Hypothalamus (tissue), 51 donors: ENCODE results near the gene NRAS.
"Not testable (repeated sequence)": the region's sequence is repeated elsewhere in the genome, so short reads cannot be mapped to it uniquely, and the experiment has no call there.

Experiments used
- DNase-seq, 51 donors: peaks; one replicate each; lab custom pipeline; 2025; lab: John Stamatoyannopoulos, UW

NRAS gene

GRCh38 chr1:114716304-114717170, at the start of gene NRAS:
Gene NRAS (minus strand): TSS chr1:114716771. CDS start chr1:114716160, 611 bp downstream.
- peak; percentile 22 to 94 (median 86) for DNase-seq

DNA sequence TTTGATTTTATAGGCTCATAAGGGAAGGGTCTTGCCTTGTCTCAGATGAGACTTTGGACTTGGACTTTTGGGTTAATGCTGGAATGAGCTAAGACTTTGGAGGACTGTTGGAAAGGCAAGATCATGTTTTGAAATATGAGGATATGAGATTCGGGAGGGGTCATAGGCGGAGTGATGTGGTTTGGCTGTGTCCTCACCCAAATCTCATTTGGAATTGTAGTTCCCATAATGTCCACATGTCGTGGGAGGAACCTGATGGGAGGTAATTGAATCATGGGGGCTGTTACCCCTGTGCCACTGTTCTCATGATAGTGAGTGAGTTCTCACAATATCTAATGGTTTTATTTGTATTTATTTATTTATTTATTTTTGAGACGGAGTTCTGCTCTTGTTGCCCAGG, 48.1 kb upstream of the NRAS start:
- DNase-seq: no peak

- peak in 1 of 51 donors; percentile 45 for DNase-seq
These were observed 41.8 kb upstream of the NRAS start for GRCh38 chr1:114758256-114758832.

- DNase-seq: peak; percentile 74 to 97 (median 91)
These were observed 41.1 kb upstream of the NRAS start, which contains the start of gene CSDE1 for GRCh38 chr1:114757455-114758255. Gene CSDE1 (minus strand): TSS chr1:114757984. CDS start chr1:114739890, 18,094 bp downstream.

DNA sequence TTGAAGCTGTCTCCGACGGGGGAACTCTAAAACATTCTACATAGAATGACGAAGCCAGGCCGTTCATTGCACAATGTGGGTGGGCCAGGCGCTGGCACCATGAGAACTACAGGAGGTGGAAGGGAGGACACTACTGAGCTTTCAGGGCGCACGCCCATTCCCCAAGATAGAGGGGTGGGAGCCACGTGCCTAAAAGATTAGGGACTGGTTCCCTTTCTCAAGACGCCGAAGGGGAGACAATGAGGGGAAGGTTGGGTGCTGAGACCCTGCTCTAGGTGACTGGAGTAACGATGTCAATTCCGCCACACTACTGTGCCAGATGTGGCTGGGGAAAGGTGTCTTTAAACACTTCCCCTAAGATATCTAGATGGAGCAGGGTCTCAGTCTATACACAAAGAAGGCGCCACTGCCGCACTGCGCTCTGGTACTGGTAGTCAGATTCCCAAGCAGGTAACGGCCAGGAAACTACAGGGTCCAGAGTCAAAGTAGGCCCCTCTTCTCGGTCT, 40.4 kb upstream of the NRAS start:
- DNase-seq: no peak

DNA sequence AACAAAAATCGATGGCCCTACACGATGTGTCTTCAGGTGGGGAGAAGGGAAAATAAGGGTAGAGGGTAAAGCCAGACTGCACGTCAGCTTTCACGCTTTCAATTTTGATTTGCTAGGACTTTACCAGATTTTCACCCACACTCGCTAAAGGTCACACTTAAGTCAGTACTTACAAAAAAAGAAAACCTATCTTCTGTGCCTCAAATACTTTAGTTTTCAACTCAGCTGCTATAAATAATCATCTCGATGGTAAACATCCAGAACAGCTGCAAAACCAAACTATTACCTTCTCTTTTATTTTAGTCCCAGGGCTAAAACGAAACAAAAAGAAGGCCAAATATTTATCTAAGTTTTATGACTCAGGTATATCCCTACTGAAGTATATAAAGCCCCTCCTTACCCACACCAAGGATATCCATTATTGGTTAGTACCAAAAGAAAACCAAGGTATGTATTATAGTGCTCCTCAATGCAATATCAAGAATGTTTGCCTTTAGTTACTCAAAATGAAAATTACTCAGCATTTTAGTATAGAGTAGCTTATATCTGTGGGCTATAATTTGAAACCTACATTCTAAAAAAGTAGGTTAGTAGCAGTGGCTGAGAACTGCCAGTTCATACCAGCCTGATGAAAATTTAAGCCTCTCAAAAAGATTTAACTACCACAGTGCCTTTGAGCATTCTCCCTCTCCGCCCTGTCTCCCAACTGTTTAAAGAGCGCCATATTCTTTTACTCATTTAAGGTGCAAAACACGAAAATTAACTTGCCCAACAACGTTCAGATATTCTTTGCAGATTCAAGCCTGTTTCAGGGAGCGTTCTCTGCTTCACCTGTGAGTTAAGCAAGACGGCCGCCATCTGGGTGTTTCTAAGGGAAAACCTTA, 39.7 kb upstream of the NRAS start:
- DNase-seq: no peak

GRCh38 chr1:114755006-114755931, 38.7 kb upstream of the NRAS start:
- DNase-seq: no peak

DNA sequence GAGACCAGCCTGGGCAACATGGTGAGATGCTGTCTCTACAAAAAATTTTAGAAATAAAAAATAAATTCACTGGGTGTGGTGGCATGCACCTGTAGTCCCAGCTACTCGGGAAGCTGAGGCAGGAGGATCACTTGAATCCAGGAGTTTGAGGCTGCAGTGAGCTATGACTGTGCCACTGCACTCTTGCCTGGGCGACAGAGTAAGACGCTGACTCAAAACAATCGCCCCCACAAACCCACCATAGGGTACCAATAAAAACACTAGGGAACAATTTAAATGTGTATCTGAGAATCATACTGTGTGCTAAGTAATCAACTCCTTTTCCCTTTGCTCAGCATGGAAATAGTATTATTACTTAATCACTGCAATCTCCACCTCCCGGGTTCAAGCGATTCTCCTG, 37.1 kb upstream of the NRAS start:
- not testable (repeated sequence) for DNase-seq

DNA sequence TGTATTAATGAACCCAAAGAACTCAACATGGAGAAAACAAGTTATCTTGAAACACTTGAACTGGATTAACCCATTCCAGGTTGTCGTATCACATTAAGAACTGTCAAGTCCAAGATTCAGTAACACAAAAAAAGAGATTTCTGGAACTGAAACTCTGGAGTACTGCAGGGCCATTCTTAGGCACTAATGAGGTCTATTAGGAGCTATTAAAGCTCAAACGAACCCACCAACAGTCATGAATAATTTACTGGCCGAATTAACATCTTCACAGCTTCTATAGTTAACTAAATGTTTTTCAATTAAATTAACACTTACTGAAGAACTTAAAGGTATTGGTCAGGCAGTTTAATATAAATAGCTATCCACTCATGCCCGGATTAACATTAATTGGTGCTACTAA, 36.6 kb upstream of the NRAS start:
- no peak for DNase-seq

DNA sequence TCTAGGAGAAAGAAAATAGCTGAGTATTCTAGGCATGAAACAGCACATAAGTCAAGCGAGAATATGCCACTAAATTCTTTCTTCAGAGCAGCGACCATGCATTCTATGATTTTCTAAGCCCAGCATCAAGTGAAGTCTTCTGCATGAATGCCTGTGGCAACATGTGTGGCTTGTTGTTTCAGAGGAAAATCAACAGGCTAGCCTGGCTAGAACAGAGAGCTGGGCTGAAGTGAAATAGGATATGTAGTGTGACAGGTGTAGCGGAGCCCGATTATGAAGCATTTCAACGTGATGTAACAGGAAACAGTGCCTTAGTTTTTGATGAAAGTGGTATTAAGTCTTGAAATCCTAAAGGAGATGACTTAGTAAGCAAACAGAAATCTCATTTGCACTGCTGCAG, 34.2 kb upstream of the NRAS start:
- no peak for DNase-seq

GRCh38 chr1:114749835-114750234, 33.3 kb upstream of the NRAS start:
- no peak for DNase-seq

DNA sequence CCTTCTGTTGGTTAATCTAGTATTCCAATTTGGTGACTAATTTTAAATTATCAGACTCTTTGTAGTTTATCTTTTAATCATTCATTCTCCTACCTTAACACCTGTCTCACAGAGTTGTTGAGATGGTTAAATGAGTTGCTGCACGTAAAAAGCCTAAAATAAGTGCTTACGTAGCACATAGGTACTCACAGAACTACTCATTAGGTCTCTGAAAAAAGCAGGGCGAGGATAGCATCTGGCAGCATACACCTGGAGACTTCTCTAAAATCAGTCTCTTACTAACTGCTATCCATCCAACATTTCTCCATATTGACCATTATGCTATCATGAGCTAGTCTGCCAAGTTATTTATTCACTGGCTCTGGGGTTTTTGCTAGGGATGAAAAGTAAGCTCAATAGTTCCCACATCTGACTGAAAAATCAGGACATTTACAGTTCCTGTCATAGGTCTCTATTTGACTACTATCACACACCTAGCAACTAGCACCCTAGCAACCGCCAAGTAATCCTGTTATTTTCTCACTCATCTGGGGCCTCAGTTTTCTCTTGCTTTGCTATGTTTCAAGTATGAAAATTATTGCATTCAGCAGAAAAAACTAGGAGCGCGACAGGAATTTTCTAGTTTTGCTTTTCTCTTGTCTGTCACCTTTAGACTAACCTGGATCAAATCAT, 30.0 kb upstream of the NRAS start:
- DNase-seq: no peak

DNA sequence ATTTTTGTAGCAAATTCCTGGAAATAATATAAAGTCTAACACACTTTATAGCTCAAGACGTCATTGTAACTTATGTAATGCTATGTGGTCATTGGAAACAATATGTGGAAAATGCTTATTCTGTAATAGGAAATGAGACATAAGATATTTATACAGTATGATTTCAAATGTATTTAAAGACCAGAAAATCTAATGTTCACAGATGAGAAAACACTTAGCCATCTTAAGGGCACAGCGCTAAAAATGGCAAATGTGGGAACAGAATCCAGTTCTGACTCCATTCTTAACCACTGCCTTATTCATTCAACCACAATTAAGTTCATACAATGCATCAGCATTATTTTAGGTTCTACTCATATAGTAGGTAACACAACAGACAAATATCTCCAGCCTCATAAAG, 28.7 kb upstream of the NRAS start:
- no peak for DNase-seq

DNA sequence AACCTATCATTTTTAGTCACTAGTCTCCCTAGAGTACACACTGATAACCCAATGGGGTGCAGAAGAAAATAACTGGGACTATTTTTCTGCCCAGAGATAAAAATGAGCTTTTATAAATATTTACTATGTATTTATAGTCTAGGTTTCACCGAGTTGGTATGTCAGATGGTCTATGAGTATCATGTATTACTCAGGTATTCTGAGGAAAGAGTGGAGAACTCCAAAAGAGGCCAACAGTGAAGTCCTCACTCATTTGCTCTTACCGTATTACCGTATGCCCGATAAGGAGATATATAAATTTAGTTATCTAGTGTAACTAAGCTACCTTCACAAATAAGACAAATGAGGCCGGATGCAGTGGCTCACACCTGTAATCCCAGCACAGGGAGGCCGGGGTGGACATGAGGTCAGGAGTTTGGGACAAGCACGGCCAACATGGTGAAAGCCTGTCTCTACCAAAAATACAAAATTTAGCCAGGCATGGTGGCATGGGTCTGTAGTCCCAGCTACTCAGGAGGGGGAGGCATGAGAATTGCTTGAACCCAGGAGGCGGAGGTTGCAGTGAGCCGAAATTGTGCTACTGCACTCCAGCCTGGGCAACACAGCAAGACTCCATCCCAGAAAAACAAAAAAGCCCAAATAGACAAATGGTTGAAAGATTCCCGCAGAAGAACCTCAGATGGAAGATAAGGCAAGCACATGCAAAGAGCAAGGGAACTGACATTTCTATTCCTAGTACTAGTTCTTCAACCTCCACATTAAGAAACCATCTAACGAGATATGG, 25.6 kb upstream of the NRAS start:
- DNase-seq: no peak

GRCh38 chr1:114740331-114740730, 23.8 kb upstream of the NRAS start:
- DNase-seq: no peak

DNA sequence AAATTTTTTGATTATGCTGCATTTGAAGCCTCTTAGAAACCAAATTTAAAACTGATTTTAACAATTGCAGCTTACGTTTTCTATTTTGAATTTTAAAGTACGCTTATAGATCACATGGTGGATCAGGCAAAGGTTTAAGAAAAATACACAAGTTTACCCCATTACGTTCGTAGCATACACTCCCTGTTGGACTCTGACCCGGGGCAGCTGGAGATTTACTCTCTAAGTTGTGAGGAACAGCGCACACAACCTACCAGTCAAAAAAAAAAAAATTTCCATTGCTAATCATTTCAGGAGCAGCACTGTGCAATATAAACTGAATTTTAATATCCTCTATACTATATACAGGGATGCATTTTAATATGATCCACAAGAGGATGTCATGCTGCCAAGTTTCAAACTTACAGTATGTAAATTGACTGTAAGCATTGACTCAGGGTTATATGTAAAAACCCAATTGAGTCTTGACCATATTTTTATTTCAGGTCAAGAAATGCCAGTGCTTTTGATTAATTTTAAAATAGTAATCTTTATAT, 20.8 kb upstream of the NRAS start:
- DNase-seq: no peak

DNA sequence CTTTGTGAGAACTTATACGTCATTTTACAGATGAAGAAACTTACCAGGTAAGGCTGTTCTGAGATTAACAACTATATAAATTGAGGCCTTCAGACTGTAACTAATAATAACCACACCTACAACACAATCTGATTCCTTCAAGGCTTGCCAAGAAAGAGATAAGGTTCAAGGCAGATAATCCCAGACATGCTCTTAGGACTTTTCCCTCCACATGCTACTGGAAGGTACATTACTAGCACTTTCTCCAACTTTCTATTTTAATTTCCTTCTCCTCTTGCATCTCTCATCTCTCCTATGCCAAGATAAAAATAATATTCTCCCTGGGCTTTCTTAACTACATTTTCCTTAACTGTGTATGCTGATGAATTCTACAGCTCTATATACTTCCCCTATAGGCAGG, 18.9 kb upstream of the NRAS start:
- no peak for DNase-seq
